Suppressor macrophage treated with lipopolysaccharide for 1 hour (primary cell): Measurements from ENCODE around the gene TSPAN4.
A peak's percentile ranks its signal among the peaks of the same experiment; 100 is the strongest.

ENCODE experiments used
- DNase-seq, 3 donors: peaks; one replicate each; pipeline ENCODE4 v3.0.0-alpha.2; 2020 to 2022

Gene TSPAN4

DNA sequence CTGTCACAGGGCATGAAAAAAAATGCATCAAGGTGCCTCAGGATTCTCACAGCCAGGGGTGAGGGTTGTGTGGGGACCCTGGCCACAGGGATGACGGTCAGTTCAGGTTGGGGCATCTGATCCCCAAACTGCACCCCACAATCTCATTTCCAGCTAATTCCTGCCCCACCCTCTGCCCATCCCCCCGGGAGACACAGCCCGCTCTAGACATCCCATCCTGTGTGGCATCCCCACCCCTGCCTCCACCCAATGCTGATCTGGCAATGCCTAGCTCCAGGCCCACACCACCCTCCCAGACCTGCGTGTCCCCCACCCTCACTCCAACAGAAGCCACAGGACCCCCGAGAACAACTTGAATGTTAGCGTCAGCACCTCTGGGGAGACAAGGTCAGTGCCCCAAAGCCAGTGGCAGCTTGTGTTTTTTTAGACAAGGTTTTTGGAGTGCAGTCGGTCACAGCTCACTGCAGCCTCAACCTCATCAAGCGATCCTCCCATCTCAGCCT is 25.3 kb downstream of the TSPAN4 start:
- DNase-seq = no peak

DNA sequence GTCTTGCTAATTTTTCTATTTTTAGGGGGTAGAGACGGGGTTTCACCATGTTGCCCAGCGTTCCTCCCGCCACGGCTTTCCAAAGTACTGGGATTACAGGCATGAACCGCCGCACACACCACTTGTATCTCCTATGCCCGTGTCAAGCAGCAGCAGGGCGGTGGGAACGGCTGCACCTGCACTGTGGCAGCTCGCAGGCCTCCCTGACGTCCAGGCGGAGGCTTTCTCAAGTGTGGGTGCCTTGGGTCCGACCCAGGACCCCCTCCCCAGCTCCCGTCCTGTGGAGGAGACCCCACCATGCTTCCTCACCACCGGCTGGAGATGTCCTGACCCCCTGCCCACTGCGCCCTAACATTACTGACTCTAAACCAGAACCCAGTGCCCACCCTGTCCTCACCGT is 25.7 kb downstream of the TSPAN4 start:
- DNase-seq = no peak

DNA sequence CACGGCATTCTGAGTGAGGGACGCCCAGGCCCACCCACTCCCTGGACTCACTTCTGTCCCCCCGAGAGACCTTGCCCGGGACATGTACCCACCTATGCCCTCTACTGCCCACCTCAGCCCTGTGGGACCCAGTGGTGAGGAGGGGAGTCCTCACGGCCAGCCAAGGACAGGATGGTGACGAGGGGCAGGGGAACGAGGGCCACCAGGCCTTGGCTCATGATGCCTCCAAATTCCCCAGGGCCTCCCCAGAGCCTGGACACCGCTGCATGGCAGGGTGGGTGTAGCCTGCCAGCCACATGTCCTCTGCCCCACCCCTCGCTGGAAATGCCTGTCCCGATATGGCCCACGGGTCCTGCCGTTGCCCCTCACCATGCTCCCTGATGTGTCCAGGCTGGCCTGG is 26.1 kb downstream of the TSPAN4 start:
- DNase-seq = no peak

DNA sequence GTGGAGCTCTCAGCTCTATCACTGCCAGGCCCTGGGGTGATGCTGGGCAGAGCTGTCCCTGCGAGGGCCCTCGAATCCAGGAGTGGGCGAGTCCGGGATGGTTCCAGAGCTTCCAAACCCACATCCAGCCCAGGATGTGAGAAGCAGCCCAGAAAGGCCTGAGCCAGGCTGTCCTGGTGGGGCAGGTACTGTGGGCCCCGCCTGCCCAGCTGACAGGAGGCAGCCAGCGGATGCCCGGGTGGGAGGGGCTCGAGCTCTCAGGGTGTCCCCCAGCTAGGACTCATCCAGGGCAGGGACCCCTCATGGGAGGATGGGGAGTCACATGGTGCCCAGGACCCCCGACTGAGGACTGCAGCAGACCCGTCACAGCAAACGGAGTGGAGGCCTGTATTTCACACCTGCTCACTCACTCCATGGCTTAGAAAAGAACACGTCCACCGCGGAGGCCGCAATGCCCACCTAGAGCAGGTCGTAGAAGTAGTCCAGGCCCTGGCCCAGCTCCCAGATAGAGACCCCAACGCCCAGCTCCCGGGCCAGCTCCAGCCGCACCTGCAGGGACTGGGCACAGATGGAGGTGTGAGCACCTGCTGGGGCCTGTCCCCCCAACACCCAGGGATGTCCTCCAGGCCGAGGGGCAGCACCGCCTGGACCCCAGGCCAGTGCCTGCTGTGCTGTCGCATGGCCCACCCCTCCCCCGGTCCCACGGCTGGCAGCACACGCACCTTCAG is 26.9 kb downstream of the TSPAN4 start:
- no peak for DNase-seq

DNA sequence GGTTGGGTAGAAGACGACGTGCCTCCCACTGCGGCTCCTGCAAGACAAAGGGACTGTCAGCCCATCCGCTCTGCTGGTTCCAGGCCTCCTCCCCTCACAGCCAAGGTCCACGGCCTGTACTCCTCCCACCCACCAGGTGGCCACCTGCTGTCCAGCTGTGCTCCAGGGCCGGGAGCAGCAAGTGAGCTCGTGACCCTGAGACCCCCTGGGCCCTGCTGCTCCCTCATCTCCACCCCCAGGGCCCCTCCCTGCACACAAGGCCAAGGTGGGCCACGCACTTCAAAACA is 27.4 kb downstream of the TSPAN4 start:
- no peak for DNase-seq

DNA sequence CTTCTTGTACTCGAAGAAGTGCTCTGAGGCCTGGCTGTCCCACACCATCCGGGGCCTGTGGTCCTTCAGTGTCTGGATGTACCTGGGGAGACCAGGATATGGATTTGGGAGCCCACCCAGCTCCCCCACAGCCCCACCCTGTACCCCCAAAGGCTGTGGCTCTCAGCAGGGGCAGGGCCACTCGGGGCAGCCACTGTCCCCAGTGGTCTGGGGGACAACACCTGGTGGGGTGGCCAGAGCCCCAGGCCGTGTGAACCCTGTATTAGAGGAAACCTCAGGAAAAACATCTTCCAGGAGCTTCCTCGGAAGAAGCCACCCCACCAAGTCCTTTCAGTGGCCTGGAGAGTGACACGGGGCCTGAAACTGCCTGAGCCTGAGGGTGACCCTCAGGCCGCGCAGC is 27.8 kb downstream of the TSPAN4 start:
- no peak for DNase-seq

DNA sequence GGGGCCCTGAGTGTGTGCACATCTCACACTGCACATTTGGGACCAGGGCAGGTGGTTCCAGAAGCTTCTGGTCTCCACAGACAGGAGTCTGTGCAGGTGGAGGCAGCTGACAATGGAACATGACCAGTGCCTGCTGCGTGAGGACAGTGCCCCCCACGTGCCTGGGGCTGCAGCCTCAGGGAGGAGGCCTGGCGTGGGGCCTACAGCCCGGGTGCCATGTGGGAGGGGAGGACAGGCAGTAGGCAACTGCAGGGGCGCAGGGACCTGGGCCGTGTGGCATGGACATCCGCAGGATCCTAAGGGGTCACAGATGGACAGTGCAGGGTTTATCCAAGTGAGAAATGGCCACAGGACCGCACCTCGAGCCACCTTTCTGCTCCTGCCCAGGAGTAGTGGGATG is 28.8 kb downstream of the TSPAN4 start:
- DNase-seq = no peak

DNA sequence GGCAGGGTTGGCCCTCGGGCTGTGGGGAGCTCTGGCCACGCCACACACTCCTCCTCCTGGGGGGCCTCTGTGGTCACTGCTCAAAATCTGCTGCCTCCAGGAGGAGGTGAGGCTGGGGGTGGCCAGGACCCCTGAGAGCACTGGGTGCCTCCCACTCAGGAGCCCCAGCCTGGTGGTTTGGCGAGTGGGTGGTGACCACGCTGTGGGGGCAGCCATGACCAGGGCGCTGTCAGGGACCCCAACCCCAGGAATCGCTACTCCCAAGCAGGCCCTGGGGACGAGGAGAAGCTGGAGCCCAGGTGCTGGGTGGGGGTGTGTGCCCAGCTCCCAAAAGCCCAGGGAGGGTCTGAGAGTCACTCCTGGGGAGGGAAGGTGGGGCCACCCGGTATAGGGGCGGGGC is 30.1 kb downstream of the TSPAN4 start:
- DNase-seq = no peak

DNA sequence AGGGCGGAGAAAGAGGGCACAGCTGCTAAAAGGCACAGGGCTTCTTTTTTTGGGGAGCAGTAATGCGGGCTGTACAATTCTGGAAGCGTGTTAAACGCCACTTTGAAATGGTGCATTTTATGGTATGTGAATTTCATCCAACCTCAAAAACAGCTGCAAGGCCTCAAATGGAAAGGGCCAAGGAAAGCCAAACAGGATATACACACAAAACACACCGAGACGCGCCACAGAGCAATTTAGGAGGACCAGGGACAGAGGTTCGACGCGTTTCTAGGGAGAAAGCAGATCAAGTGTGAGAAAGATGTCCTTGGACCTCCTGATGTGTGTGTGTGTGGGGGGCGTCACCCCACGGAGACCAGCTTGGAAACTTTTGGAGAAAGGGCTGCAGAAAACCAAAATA is 31.1 kb downstream of the TSPAN4 start:
- no peak for DNase-seq

DNA sequence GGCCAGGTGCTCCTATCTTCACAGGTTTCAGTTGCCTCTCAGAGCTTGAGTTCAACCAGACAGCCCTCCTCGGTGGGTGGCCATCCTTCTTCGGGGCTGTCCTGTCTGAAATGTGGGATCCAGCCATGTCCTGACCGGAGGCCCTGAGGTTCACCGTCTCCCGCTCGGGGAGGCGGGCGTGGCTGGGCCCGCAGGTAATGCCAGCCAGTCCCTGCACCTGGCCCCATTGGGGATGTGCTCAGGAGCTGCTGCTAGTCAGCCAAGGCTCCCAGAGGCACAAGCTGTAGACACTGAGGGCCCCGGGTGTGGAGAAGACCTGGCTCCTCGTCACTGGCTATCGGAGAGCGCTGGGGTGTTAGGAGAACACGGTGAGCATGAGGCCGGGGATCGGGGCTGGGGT is 32.6 kb downstream of the TSPAN4 start:
- DNase-seq = no peak

DNA sequence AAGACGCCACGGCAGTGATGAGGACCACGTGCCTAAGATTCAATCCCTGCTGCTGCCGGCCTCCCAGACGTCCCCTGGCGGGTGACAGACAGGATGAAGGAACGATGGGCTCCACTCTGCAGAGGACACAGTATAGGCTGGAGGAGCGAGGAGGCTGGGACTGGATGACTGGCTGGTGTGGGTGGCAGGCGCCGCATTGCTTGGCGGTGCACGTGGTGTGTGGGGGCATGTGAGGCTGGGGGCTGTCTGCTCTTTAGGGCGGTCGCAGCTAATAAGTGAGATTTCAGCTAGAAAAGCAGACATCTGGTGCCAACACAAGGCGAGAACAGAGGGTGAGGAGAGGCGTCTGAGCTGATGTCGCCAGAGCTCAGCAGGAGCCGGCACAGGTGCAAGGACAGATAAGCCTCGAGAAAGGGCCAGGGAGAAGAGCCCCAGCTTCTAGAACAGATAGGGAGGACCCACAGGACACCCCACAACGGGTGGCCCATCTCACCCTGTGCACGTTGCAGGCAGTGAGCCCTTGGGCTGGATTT is 33.2 kb downstream of the TSPAN4 start:
- no peak for DNase-seq

DNA sequence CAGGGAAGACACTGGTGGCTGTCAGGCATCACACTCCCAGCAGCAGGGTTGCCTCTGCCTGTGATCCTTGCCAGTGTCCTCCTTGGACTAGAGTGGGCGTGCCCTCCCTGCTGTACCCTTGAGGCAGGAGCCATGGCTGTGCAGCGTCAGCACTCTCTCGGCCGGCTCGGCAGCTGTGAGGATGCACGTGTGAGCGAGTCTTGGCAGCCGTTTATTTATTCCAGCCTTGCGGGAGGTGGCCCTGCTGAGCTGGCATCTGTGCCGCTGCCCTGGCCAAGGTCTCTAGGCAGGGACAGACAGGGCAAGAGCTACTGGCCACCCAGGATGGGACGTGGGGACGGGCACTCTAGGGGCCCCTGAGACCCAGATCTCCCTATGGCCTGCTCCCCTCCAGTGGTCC is 33.9 kb downstream of the TSPAN4 start:
- no peak for DNase-seq

DNA sequence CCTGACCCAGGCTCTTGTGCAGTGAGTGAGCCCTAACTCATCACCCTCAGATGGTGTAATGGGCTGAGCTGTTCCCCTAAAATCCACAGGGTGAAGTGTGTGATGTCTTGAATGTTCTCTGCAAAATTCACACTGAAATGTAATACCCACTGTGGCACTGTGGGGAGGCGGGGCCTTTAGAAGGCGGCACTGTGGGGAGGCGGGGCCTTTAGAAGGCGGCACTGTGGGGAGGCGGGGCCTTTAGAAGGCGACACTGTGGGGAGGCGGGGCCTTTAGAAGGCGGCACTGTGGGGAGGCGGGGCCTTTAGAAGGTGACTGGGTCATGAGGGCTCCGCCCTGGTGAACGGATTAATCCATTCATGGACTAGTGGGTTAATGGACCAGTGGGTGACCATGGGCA is 34.9 kb downstream of the TSPAN4 start:
- peak; percentile 10 to 34 (median 27) for DNase-seq

DNA sequence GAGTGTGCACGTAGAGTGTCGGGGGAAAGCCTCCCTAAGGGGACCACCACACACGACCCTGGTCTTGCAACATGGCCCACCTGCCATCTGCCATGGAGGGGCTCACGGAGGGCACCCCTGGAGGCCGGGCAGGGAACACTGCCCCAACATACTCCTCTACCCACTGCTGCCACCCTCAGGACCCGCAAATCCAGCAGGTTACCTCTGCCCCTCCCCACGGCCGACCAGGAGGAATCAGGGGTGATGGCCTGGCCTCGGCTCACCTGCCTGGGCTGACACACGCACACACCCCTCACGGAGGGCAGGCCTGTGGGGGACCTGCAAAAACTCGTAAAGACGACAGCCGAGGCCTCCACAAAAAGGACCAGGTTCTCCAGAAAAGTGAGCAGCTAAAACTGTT is 37.8 kb downstream of the TSPAN4 start:
- no peak for DNase-seq

DNA sequence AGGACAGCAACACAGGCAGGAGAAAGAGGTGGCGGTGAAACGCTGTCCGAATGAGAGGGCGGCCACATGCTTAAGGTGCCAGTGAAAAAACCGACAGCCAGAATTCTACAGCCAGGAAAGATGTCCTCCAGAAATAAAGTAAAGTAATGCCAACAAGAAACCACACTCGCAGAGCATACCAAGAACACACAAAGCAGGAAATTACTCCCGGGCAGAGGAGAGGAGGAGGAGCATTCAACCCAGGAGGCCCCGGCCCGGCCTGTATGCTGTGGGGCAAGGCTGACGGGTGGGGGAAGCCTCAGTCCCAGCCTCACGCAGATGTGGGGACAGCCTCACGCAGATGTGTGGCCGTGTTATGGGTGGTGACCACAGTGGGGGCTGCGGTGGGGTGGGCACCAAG is 39.9 kb downstream of the TSPAN4 start:
- DNase-seq = no peak

DNA sequence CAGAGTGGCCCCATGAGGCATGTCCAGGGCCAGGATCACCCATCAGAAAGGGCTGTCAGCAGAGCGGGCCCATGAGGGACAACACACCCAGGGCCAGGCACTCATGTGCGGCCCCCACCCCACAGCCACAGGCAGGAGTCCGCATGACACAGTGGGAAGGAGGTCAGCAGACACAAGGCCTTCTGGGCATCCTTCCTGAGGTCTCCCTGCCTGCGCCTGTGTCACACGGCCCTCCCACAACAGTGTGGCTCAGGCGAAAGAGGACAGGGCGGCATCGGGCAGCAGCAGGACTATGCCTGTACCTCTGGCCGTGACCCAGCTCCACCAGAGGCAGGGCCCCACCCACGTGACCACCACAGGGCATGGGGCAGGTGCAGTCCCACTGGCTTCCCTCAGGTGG is 40.9 kb downstream of the TSPAN4 start:
- no peak for DNase-seq

DNA sequence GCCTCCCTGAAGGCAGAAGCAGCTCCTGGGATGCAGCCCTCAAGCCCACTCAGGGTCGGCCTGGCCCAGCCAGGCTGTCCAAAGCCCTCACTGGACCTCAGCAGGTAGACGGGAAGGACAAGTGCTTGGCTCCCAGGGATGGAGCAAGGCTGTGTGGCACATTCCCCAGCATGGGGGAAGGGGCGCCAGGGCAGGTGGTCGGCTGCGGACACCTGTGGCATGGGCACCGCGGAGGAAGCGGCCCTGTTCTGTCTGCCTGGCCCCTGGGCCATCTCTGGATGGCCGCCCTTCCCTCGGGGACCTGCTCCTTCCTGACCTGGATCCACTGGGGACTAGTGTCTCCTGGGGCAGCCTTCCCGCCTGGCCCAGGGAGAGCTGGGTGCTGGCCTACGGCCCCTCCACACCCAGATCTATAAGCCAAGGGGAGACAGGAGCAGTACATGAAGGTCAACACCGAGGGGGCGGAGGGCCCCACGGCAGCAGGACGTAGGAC is 42.0 kb downstream of the TSPAN4 start:
- no peak for DNase-seq

DNA sequence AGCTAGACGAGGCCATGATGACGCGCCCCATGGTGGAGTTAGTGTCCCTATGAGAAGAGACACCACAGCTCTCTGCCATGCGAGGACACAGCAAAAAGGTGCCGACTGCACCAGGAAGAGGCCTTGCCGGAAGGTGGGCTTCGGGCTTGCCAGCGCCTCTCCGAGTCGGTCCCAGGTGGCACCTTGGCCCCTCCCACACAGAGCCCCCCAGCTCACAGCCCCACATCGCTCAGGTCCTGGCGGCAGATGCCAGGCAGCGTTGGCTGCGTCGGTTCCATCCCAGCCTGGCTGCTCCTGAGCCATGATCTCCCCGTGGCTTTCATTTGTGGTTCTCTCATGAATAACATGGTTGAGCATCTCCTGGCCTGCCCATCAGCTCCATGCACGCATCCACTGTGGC is 43.9 kb downstream of the TSPAN4 start:
- DNase-seq = no peak

DNA sequence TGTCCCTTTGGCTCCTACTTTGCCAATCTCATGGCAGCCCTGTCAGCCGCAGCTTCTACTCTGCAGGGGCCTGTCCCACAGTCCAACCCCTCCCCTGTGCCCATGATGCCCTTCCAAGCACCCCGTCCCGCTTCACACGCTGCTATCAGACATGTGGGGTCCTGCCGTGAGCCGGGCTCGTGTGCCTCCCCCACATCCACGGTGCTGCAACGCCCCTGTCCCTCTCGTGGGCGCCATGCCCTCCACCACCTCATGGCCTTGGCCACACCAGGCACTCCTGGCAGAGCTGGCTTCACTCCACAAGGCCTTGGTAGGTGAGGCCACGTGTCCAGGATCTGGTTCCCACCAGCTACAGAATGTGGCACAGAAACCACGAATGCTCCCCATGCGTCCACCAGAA is 44.9 kb downstream of the TSPAN4 start:
- DNase-seq = no peak

DNA sequence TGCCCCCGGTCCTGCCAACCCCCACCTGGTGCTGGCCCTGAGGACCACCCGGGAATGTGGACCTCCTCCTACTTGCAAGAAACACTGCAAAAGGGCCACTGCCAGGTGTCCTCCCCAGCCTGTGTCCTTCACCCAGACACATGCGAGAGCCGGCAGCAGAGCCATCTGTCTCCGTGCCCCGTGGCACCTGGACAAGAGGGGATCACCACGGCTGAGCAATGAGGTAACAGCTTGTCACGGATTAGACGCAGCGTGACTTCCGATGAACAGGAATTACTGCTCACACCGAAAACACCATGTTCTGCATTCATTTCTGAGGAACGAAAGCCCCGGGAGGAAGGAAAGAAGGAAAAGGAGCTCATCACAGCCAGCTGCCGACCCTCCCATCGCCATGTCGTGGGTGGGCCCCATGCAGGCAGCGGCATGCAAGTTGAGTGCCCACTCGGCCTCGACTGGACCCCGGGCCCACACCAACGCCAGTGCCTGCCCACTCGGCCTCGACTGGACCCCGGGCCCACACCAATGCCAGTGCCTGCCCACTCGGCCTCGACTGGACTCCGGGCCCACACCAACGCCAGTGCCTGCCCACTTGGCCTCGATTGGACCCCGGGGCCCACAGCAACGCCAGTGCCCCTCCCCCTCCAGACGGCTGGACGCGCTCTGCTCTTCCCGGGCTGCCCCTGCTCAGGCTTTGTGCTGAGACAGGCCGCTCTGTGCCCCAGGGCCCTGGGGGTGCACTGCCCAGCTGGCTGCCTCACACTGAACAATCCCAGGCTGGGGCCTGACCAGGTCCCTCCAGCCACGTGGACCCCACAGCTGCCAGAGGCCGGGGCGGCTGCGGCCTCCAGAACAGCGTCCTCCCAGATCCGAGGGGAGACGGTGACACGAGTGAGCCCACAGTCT is 45.9 kb downstream of the TSPAN4 start:
- no peak for DNase-seq

DNA sequence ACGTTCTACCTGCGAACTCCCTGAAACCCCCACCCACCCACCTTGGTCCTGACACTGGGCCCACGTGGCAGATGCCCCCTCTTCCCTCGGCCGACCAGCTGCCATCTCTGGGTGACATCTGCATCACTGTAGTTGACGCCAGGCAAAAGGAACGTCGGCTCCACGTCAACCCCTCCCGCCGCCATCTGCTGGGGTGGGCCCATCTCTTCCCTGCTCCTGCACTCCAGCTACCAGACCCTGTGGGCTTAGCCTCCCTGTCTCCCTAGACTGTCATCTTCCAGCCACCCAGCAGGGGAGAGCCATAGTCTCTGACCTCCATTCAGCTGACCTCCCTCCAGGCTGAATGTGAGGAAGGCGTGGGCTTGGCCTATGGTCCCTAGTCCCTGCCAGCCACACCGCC is 46.6 kb downstream of the TSPAN4 start:
- no peak for DNase-seq

DNA sequence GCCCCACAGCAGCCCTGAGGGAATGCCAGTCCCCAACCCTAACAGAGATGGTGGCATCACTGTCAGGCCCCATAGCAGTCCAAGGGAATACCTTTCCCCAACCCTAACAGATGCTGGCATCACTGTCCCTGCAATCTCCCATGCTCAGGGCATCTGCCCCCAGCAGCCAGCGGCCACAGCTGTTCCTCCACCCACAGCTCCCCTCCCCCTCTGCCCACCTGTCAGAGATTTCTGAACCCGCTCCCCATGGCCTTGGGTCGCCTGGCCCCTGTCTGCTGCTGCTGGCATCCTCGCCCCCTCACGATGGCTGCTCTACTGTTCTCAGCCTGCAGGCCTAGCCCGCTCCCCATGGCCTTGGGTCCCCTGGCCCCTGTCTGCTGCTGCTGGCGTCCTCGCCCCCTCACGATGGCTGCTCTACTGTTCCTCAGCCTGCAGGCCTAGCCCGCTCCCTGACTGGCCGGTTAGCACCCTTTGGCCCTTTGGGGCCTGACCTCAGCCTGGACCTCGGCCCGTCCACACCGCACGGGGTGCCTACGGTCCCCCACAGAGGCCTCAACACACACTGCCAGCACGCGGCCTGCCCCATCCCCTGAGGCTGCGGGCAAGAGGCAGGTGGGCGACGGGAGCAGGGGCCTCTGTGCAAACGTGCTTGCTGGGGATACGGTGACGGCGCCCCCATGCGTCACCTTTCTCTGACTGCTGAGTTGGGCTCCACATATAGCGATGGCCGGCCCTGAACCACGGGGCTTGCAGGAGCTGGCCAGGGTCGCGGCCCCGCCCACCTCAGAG is 47.2 kb downstream of the TSPAN4 start:
- no peak for DNase-seq
